ENCODE results near the gene MYOT. TPM values are rescaled to one million over a fixed set of nuclear protein-coding genes. Genes with fewer than 3 reads are reported as not detected.

The MYOT gene, protein sequence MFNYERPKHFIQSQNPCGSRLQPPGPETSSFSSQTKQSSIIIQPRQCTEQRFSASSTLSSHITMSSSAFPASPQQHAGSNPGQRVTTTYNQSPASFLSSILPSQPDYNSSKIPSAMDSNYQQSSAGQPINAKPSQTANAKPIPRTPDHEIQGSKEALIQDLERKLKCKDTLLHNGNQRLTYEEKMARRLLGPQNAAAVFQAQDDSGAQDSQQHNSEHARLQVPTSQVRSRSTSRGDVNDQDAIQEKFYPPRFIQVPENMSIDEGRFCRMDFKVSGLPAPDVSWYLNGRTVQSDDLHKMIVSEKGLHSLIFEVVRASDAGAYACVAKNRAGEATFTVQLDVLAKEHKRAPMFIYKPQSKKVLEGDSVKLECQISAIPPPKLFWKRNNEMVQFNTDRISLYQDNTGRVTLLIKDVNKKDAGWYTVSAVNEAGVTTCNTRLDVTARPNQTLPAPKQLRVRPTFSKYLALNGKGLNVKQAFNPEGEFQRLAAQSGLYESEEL
- 1 to 10 TPM in 3 of 4 donors, not detected in 1; 1.5 to 6.2 (median 2.4) TPM for total RNA-seq

DNA sequence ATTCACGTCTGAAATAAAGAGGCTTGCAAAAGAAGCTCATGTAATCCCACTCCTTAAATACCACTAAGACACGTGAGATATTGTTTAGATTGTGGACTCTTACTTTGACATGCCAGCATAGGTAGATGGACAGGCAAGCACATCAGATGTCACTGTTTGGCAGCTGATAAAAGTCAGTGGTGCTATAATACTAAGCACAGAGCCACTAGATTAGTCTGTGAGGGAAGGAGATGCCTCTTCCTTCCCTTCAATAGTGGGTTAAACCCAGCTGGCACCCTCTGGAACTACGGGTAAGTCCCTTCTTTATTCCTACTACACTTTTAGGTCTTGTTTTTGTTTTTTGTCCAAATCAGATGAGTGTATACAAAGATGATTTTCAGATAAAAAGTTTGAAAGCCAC is at the start of gene MYOT:
MYOT (plus strand) TSS at position 197 of the 400 bp plus-strand sequence. CDS start 2,792 bp downstream, outside the sequence.
- TF ChIP-seq, protein P1, sequence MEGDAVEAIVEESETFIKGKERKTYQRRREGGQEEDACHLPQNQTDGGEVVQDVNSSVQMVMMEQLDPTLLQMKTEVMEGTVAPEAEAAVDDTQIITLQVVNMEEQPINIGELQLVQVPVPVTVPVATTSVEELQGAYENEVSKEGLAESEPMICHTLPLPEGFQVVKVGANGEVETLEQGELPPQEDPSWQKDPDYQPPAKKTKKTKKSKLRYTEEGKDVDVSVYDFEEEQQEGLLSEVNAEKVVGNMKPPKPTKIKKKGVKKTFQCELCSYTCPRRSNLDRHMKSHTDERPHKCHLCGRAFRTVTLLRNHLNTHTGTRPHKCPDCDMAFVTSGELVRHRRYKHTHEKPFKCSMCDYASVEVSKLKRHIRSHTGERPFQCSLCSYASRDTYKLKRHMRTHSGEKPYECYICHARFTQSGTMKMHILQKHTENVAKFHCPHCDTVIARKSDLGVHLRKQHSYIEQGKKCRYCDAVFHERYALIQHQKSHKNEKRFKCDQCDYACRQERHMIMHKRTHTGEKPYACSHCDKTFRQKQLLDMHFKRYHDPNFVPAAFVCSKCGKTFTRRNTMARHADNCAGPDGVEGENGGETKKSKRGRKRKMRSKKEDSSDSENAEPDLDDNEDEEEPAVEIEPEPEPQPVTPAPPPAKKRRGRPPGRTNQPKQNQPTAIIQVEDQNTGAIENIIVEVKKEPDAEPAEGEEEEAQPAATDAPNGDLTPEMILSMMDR (IDR thresholded peaks at IDR 0.05; ENCODE audit: low read depth), result no peak

DNA sequence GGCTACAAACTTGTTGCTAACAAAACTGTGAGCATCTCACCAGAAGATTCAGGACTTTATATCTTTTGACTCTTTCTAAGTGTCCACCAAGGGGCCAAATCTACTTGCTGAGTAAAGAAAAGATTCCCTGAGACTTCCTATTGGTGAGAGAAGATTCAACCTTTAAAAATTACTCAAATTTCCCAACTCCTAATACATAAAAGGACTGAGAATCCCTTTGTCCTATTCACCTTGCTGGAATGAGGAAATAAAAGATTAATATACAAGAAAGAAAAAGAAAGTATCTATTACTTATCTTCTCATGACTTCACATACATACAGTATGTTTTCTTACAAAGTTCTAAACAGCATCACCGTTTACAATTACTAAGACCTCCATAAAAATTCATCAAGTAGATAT is 47.9 kb upstream of the MYOT start:
- TF ChIP-seq, protein P1 (IDR thresholded peaks at IDR 0.05; ENCODE audit: low read depth), result no peak

DNA sequence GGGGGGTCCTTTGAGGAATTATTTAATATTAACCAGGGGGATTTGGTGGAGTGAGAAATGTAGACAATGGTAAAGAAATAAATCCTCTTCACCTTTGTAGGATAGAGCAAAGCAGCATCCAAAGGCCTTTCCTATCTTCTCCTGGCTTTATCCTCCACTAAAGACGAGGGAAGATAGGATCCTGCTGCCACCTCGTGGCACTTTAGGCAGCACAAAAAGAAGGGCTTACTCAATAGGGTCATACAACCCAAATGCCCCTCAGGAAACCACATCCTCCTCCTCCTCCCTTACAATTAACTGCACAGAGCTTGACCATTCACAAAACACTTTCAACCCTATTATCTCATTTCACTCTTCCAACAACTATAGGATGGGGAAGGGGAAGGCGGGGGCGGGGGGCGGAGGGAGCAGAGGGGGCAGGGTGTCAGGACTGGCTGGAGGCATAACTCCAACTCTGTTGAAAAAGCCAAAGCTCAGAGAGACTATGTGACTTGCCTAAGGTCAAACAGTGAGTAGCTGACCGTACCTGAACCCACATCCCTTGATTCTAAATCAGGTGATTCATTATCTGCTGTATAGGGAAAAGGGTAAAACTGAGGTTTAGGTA is 45.4 kb upstream of the MYOT start:
- TF ChIP-seq, protein P1 (IDR thresholded peaks at IDR 0.05; ENCODE audit: low read depth), result no peak

DNA sequence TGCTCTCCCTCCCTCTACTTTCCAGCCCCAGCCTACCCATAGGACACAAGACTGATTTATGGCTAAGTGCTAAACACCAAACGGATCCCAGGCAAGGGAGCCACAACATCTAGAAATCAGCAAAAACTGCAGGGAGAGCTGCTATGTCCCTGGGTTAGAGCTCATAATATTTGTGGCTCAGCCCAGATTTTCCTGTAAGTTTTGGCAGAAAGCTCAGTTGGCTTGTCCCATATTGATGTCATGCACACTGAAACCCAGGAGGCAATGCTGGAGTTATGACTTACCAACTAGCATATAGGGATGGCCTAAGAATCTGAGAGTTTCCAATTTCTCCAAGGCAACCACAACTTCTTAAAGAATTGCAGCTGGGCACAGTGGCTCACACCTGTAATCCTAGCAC is 44.7 kb upstream of the MYOT start:
- TF ChIP-seq, protein P1 (IDR thresholded peaks at IDR 0.05; ENCODE audit: low read depth), result no peak

DNA sequence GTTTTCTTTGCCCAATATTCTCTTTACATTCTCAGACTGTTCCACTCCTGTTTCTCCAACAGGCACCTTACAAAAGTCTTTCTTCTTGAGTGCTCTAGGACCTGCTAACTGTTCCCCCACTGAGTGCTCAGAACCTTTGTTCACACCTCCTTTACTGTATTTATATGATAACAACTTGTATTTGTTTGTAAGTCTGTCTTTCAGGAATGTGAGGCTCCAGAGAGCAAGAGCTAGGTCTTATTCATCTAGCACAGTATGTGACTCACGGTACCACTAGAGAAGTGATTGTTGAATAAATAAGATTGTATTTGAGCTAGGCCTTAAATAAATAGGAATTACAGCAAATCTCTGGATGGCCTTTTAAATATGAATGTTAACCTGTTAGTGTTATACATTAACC is 42.5 kb upstream of the MYOT start:
- TF ChIP-seq, protein P1 (IDR thresholded peaks at IDR 0.05; ENCODE audit: low read depth), result no peak

DNA sequence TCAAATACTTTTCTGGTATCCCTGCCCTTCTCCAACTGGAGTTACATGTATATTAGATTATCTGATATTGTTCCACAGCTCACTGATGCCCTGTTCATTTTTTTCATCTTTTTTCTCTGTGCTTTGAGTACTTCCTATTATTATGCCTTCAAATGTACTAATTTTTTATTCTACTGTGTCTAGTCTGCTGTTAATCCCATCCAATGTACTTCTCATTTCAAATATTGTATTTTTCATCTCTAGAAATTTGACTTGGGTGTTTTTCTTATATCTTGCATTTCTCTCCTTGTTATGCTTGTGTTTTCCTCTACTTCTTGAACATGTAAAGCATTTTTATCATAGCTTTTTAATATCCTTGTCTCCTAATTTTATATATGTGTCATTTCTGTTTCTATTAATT is 41.6 kb upstream of the MYOT start:
- TF ChIP-seq, protein P1 (IDR thresholded peaks at IDR 0.05; ENCODE audit: low read depth), result no peak

DNA sequence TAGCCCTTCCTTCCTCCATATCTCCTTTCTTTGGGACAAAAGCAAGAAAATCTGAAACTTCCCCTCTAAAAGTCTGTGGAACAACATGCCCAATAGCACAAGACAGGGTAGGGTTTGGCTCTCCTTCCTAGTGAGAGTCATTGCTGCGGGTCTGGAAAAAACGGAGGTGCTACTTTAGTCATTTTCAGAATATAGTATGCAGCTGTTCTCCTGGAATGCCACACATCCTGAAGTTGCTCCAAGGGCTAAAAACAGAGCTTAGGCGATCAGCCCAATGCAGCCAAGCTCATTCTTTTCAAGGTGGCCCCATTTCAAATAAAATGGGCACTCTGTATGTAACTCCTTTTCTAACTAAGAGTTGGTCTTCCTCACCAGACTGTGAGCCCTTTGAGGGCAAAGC is 39.5 kb upstream of the MYOT start:
- TF ChIP-seq, protein P1 (IDR thresholded peaks at IDR 0.05; ENCODE audit: low read depth), result no peak

Data from subcutaneous adipose tissue (tissue), 4 donors.